ENCODE data around the gene DTNB.
A peak's percentile ranks its signal among the peaks of the same experiment; 100 is the strongest.

The DTNB gene

DNA sequence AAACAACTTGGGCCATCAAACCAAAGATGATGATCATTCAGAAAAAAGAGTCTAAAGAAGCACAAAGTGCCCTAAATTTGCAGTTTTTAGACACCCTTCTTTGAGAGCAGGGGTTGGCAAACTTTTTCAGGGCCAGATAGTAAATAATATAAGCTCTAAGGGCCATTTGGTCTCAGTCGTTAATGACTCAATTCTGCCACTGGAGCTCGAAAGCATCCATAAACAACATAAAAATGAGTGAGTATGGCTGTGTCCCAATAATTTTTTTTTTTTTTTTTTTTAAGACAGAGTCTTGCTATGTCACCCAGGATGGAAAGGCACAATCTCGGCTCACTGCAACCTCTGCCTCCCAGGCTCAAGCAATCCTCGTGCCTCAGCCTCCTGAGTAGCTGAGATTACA lies 152.3 kb downstream of the DTNB start:
- TF ChIP-seq CREB1 (IDR thresholded peaks at IDR 0.05; ENCODE audit: low read depth): no peak
- TF ChIP-seq TCF12 (IDR thresholded peaks at IDR 0.05; ENCODE audit: low read depth): no peak
- no peak for TF ChIP-seq NFIC (IDR thresholded peaks at IDR 0.05)
- TF ChIP-seq, protein P1, sequence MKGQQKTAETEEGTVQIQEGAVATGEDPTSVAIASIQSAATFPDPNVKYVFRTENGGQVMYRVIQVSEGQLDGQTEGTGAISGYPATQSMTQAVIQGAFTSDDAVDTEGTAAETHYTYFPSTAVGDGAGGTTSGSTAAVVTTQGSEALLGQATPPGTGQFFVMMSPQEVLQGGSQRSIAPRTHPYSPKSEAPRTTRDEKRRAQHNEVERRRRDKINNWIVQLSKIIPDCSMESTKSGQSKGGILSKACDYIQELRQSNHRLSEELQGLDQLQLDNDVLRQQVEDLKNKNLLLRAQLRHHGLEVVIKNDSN (IDR thresholded peaks at IDR 0.05): no peak
- no peak for TF ChIP-seq RAD21 (IDR thresholded peaks at IDR 0.05; ENCODE audit: low read depth)
- no peak for TF ChIP-seq YY1 (IDR thresholded peaks at IDR 0.05; ENCODE audit: low read depth)
- no peak for TF ChIP-seq CEBPB (IDR thresholded peaks at IDR 0.05)
- TF ChIP-seq TEAD4 (IDR thresholded peaks at IDR 0.05): no peak
- TF ChIP-seq EGR1 (IDR thresholded peaks at IDR 0.05): no peak
- TF ChIP-seq TAF1 (IDR thresholded peaks at IDR 0.05; ENCODE audit: low read depth): no peak
- no peak for TF ChIP-seq FOXM1 (IDR thresholded peaks at IDR 0.05; ENCODE audit: borderline replicate concordance, low read depth)
- TF ChIP-seq, protein P2, sequence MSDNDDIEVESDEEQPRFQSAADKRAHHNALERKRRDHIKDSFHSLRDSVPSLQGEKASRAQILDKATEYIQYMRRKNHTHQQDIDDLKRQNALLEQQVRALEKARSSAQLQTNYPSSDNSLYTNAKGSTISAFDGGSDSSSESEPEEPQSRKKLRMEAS (IDR thresholded peaks at IDR 0.05): no peak
- TF ChIP-seq ZBTB7A (IDR thresholded peaks at IDR 0.05; ENCODE audit: low read depth): no peak
- TF ChIP-seq, protein P3, sequence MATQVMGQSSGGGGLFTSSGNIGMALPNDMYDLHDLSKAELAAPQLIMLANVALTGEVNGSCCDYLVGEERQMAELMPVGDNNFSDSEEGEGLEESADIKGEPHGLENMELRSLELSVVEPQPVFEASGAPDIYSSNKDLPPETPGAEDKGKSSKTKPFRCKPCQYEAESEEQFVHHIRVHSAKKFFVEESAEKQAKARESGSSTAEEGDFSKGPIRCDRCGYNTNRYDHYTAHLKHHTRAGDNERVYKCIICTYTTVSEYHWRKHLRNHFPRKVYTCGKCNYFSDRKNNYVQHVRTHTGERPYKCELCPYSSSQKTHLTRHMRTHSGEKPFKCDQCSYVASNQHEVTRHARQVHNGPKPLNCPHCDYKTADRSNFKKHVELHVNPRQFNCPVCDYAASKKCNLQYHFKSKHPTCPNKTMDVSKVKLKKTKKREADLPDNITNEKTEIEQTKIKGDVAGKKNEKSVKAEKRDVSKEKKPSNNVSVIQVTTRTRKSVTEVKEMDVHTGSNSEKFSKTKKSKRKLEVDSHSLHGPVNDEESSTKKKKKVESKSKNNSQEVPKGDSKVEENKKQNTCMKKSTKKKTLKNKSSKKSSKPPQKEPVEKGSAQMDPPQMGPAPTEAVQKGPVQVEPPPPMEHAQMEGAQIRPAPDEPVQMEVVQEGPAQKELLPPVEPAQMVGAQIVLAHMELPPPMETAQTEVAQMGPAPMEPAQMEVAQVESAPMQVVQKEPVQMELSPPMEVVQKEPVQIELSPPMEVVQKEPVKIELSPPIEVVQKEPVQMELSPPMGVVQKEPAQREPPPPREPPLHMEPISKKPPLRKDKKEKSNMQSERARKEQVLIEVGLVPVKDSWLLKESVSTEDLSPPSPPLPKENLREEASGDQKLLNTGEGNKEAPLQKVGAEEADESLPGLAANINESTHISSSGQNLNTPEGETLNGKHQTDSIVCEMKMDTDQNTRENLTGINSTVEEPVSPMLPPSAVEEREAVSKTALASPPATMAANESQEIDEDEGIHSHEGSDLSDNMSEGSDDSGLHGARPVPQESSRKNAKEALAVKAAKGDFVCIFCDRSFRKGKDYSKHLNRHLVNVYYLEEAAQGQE (IDR thresholded peaks at IDR 0.05; ENCODE audit: low read depth): no peak
- TF ChIP-seq EP300 (IDR thresholded peaks at IDR 0.05; ENCODE audit: borderline replicate concordance): no peak

DNA sequence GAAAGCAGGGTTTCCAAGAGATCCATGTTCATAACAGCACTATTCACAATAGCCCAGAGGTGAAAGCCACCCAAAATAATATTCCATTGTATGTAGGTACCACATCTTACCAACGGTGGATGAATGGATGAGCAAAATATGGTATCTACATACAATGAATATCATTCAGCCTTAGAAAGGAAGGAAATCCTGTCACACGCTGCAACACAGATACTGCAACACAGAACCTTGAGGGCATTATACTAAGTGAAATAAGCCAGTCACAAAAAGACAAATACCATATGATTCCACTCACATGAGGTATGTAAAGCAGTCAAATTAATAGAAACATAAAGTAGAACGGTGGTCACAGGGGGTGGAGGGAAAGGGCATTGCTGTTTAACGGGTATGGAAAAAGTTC lies 155.7 kb downstream of the DTNB start:
- TF ChIP-seq NFIC (IDR thresholded peaks at IDR 0.05): no peak
- TF ChIP-seq, protein P1 (IDR thresholded peaks at IDR 0.05): no peak
- no peak for TF ChIP-seq YY1 (IDR thresholded peaks at IDR 0.05; ENCODE audit: low read depth)
- TF ChIP-seq, protein P3 (IDR thresholded peaks at IDR 0.05; ENCODE audit: low read depth): no peak
- TF ChIP-seq ZBTB7A (IDR thresholded peaks at IDR 0.05; ENCODE audit: low read depth): no peak
- TF ChIP-seq, protein P2 (IDR thresholded peaks at IDR 0.05): no peak
- no peak for TF ChIP-seq FOXM1 (IDR thresholded peaks at IDR 0.05; ENCODE audit: borderline replicate concordance, low read depth)

DNA sequence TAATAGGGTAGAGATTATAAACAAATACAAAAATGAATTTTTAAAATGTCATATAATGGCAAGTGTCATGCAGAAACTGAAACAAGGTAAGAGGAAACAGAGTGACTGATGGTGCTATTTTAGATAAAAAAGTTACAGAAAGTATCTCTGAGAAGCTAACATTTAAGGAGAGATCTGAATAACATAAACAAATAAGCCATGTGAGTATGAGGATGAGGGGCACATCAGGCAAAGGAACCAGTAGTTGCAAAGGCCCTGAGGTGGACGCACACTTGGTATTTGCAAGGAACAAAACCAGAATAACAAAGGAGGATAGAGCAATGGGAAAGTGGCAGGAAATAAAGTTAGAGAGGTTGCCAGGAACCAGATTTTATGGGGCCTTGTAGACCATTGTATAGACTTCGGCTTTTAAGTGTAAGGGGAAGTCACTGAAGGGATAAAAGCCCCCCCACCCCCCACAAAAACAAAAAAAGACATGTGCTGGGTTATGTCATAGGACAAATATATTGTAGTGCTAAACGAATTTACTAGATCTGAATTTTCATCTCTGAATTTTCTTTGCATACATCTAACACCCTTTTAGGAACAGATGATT lies 159.2 kb downstream of the DTNB start:
- TF ChIP-seq, protein P3 (IDR thresholded peaks at IDR 0.05; ENCODE audit: low read depth): no peak
- TF ChIP-seq ZBTB7A (IDR thresholded peaks at IDR 0.05; ENCODE audit: low read depth): no peak
- TF ChIP-seq TAF1 (IDR thresholded peaks at IDR 0.05; ENCODE audit: low read depth): no peak
- TF ChIP-seq RAD21 (IDR thresholded peaks at IDR 0.05; ENCODE audit: low read depth): no peak
- TF ChIP-seq, protein P2 (IDR thresholded peaks at IDR 0.05): no peak
- TF ChIP-seq CREB1 (IDR thresholded peaks at IDR 0.05; ENCODE audit: low read depth): no peak
- no peak for TF ChIP-seq EGR1 (IDR thresholded peaks at IDR 0.05)
- TF ChIP-seq EP300 (IDR thresholded peaks at IDR 0.05; ENCODE audit: borderline replicate concordance): no peak
- TF ChIP-seq NFIC (IDR thresholded peaks at IDR 0.05): no peak
- no peak for TF ChIP-seq CEBPB (IDR thresholded peaks at IDR 0.05)
- TF ChIP-seq TEAD4 (IDR thresholded peaks at IDR 0.05): no peak
- TF ChIP-seq YY1 (IDR thresholded peaks at IDR 0.05; ENCODE audit: low read depth): no peak
- no peak for TF ChIP-seq FOXM1 (IDR thresholded peaks at IDR 0.05; ENCODE audit: borderline replicate concordance, low read depth)
- TF ChIP-seq, protein P1 (IDR thresholded peaks at IDR 0.05): no peak
- no peak for TF ChIP-seq TCF12 (IDR thresholded peaks at IDR 0.05; ENCODE audit: low read depth)

DNA sequence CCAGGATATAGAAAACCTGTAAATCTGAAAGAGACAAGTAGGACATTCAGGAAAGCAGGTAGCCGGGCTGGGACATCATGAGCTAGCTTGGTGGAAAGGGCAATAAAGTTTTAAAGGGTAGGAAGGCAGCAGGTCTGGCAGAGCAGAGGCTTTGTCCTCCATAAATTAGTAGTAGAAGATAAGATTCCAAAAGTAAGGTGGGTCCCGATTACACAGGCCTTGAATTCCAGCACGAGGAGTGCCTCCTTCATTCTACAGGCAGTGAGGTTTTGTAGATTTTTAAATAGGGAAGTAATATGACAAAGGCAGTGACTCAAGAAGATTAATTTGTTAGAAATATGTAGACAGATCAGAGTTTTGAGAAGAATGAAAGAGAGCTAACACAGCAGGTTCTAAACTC lies 160.7 kb downstream of the DTNB start:
- 0 out of 2 replicates have a peak, but pooled peaks have one; percentile 25 for TF ChIP-seq TEAD4 (IDR thresholded peaks at IDR 0.05)
- TF ChIP-seq ZBTB7A (IDR thresholded peaks at IDR 0.05; ENCODE audit: low read depth): no peak
